ENCODE results near the gene SLC40A1. TPM values are rescaled to one million over a fixed set of nuclear protein-coding genes. Genes with fewer than 3 reads are reported as not detected.

SLC40A1 gene
- total and polyA plus RNA-seq, 2 donors (not counting 1 experiment from before 2014, with no cell fraction given), result 17.2 to 97.4 TPM

- no peak for DNase-seq (ENCODE audit: low read depth in 2 of 2)
- TF ChIP-seq CTCF (conservative IDR thresholded peaks at IDR 0.05 in 1 of 2, IDR thresholded peaks at IDR 0.05 in 1 of 2; ENCODE audit: low read depth in 1 of 2, low read length in 2 of 2) (no peak), EZH2 (IDR thresholded peaks at IDR 0.05; ENCODE audit: low read length, missing control alignments) (no peak)
Observed at GRCh38 chr2:189583227-189584198, 2.9 kb upstream of the SLC40A1 start.

GRCh38 chr2:189582809-189583192, 2.2 kb upstream of the SLC40A1 start:
- no peak for TF ChIP-seq CTCF (conservative IDR thresholded peaks at IDR 0.05 in 1 of 2, IDR thresholded peaks at IDR 0.05 in 1 of 2; ENCODE audit: low read depth in 1 of 2, low read length in 2 of 2)
- TF ChIP-seq EZH2 (IDR thresholded peaks at IDR 0.05; ENCODE audit: low read length, missing control alignments), result no peak
- peaks cover 4% of the 10 kb centered on the region for H3K4me1 ChIP-seq (ENCODE audit: control insufficient read depth, extremely low read depth, insufficient read depth, low read length)
- no peak for DNase-seq (ENCODE audit: low read depth in 2 of 2)

More at GRCh38 chr2:189583227-189584198, 2.9 kb upstream of the SLC40A1 start:
- H3K4me1 ChIP-seq (ENCODE audit: control insufficient read depth, extremely low read depth, insufficient read depth, low read length), result peaks cover 4% of the 10 kb centered on the region
- H3K4me2 ChIP-seq (ENCODE audit: extremely low read depth, insufficient read depth, low read length), result no peak overlapping the region
- no peak overlapping the region for H3K4me3 ChIP-seq (replicated peaks in 1 of 4; ENCODE audit: control extremely low read depth in 1 of 4, insufficient read depth in 1 of 4, low read depth in 3 of 4, low read length in 4 of 4)
- no peaks in the 10 kb centered on the region for H3K79me2 ChIP-seq (ENCODE audit: control insufficient read depth, insufficient read depth, low read length)
- no peaks in the 10 kb centered on the region for H3K36me3 ChIP-seq (ENCODE audit: control insufficient read depth, insufficient read depth, low read length)
- no peaks in the 10 kb centered on the region for H4K20me1 ChIP-seq (ENCODE audit: control insufficient read depth, extremely low read depth, insufficient read depth, low read length)
- H2AFZ ChIP-seq (ENCODE audit: low read length), result no peak overlapping the region
- H3K9me3 ChIP-seq (ENCODE audit: control insufficient read depth, insufficient read depth, low read depth, low read length), result no peaks in the 10 kb centered on the region
- H3K27ac ChIP-seq (ENCODE audit: insufficient read depth, low read length), result no peak overlapping the region
- peaks cover 3% of the 10 kb centered on the region for H3K27me3 ChIP-seq (ENCODE audit: control insufficient read depth, insufficient read depth, low read length)
- no peak overlapping the region for H3K9ac ChIP-seq (ENCODE audit: insufficient read depth, low read length)

GRCh38 chr2:189582140-189582808, 1.7 kb upstream of the SLC40A1 start:
- Histone ChIP-seq H3K4me1 (ENCODE audit: control insufficient read depth, extremely low read depth, insufficient read depth, low read length) (peaks cover 4% of the 10 kb centered on the region), H3K9ac (ENCODE audit: insufficient read depth, low read length) (no peak overlapping the region), H3K9me3 (ENCODE audit: control insufficient read depth, insufficient read depth, low read depth, low read length) (no peaks in the 10 kb centered on the region), H4K20me1 (ENCODE audit: control insufficient read depth, extremely low read depth, insufficient read depth, low read length) (no peaks in the 10 kb centered on the region), H3K4me3 (replicated peaks in 1 of 4; ENCODE audit: control extremely low read depth in 1 of 4, insufficient read depth in 1 of 4, low read depth in 3 of 4, low read length in 4 of 4) (no peak overlapping the region), H2AFZ (ENCODE audit: low read length) (no peak overlapping the region), H3K4me2 (ENCODE audit: extremely low read depth, insufficient read depth, low read length) (no peak overlapping the region), H3K36me3 (ENCODE audit: control insufficient read depth, insufficient read depth, low read length) (no peaks in the 10 kb centered on the region), H3K79me2 (ENCODE audit: control insufficient read depth, insufficient read depth, low read length) (no peaks in the 10 kb centered on the region), H3K27me3 (ENCODE audit: control insufficient read depth, insufficient read depth, low read length) (peaks cover 3% of the 10 kb centered on the region), H3K27ac (ENCODE audit: insufficient read depth, low read length) (no peak overlapping the region)
- no peak for TF ChIP-seq CTCF (conservative IDR thresholded peaks at IDR 0.05 in 1 of 2, IDR thresholded peaks at IDR 0.05 in 1 of 2; ENCODE audit: low read depth in 1 of 2, low read length in 2 of 2)
- TF ChIP-seq EZH2 (IDR thresholded peaks at IDR 0.05; ENCODE audit: low read length, missing control alignments), result no peak
- no peak for DNase-seq (ENCODE audit: low read depth in 2 of 2)

More at GRCh38 chr2:189582809-189583192, 2.2 kb upstream of the SLC40A1 start:
- Histone ChIP-seq H2AFZ (ENCODE audit: low read length) (no peak overlapping the region), H3K36me3 (ENCODE audit: control insufficient read depth, insufficient read depth, low read length) (no peaks in the 10 kb centered on the region), H3K4me3 (replicated peaks in 1 of 4; ENCODE audit: control extremely low read depth in 1 of 4, insufficient read depth in 1 of 4, low read depth in 3 of 4, low read length in 4 of 4) (no peak overlapping the region), H3K27me3 (ENCODE audit: control insufficient read depth, insufficient read depth, low read length) (peaks cover 3% of the 10 kb centered on the region), H3K27ac (ENCODE audit: insufficient read depth, low read length) (no peak overlapping the region), H3K9ac (ENCODE audit: insufficient read depth, low read length) (no peak overlapping the region), H4K20me1 (ENCODE audit: control insufficient read depth, extremely low read depth, insufficient read depth, low read length) (no peaks in the 10 kb centered on the region), H3K9me3 (ENCODE audit: control insufficient read depth, insufficient read depth, low read depth, low read length) (no peaks in the 10 kb centered on the region), H3K4me2 (ENCODE audit: extremely low read depth, insufficient read depth, low read length) (no peak overlapping the region), H3K79me2 (ENCODE audit: control insufficient read depth, insufficient read depth, low read length) (no peaks in the 10 kb centered on the region)
